Measurements from ENCODE around the gene C5.

The C5 gene

DNA sequence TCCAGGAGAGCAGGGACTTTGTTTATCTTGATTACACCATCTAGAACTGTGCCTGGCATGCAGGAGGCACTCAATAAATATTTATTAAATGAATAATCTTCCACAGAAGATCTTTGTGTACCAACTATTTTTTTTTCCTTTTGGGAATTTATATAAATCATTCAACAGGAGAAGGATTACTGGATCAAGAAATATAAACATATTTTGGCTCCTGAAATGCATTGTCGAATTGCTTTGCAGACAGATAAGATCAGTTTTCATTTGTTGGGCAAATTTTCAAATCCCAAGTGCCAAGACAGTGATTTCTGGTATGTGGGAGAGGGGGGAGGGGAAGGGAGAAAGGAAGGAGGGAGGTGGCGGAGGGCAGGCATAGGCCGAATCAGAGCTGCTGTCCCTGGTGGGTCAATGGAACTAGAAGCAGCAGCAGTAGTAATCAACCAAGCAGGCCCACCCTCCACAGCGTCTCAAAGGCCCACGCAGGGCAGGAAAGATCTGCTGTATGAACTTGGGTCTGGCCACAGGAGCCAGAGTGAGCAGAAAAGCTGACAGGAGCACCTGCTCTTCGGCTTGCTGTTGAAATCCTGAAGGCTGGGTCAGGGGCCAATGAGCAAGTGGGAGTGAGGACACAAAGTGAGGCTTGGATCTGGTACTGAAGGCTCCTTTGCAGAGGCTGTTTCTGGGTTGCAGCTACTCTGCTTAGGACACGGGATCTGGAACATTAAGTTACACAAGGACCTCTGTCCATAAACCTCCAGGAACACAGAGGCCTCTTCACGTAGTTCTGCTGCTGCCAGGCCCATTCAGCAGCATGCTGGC lies 107.7 kb downstream of the C5 start:
- no peak for DNase-seq (ENCODE audit: low read depth, low spot score)

DNA sequence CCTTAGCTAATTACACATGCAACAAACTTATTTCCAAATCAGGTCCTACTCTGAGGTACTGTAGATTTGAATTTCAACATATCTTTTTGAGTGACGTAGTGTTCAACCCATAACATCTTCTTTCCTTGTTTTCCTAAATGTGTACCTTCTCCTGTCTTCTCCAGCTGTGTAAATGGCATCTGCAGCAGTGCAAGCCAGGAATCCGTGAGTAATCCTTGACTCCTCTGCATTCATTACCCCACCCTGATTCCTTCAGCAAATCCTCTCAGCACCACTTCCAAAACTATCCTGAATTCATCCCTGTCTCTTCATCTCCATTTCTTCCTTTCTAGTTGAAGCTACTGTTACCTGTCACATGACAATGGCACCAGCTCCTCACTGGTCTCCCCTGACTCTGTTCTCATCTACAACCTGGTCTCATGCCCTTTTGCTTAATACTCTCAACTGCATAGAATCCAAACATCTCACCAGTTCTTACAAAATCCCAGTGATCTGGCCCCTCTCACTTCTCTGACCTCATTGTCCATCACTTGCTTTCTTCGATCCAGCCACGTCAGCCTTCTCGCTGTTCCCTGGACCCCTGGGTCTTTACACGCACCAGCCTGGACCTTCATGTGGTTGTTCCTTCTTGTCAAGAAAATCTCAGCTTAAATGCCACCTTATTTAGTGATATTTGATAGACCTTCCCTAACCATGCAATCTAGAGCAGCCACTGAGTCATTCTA lies 108.9 kb downstream of the C5 start:
- no peak for DNase-seq (ENCODE audit: low read depth, low spot score)

- no peak for DNase-seq (ENCODE audit: low read depth, low spot score)
These were observed 109.5 kb downstream of the C5 start for GRCh38 chr9:120940573-120940972.

DNA sequence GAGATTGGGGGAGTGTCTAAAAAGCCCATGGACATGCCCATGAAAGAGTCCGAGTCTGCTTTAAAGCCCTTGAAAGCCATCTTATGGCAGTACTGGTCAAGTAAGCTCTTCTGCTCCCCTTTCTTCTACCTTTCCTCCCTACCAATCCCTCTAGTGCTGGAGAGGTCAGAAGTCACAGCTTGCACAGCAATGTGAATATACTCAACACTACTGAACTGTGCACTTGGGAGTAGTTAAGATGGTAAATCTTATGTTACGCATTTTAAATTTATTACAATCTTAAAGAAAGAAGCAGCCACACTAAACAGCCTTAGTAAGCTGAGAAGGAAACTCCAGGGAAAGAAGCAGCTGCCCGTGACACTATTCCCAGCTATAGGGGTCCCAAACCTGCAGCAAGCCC lies 111.2 kb downstream of the C5 start:
- no peak for DNase-seq (ENCODE audit: low read depth, low spot score)

DNA sequence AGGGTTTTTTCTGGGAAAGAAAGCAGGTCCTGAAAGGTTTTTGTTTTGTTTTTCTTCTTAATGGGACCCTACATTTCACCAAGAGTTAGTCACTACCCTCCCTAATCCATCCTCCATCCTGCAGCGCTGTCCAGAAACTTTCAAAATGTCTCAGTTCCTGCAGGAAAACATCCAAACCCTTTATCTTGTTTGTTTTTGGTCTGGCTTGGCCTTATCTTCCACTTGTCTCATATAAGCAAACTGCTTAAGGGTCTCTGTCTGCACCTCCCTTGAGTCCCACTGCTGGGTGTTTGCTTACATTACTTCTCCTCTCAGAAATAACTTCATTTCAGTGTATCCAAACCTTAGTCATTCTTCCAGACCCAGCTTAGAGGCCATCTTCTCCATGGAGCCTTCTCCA lies 112.5 kb downstream of the C5 start:
- DNase-seq (ENCODE audit: low read depth, low spot score) = no peak

GRCh38 chr9:120937127-120937526 lies 112.9 kb downstream of the C5 start:
- DNase-seq (ENCODE audit: low read depth, low spot score) = no peak

DNA sequence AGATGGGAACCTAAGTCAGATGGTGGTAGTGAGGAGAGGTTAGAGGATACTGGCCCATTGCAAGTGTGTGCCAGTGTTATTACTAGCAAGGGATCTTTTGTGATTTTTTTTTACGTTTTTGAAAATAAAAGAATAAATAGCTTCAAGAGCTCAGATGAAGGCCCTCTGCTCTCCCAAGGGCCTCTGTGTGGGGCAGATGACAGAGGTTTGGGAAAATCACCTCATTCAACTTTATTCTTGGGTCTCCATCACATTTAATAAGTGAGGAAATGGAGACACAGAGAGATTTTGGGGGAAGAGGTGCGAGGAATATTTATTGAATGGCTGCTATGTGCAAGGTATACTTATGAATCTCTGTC lies 113.3 kb downstream of the C5 start:
- no peak for DNase-seq (ENCODE audit: low read depth, low spot score)

- peak; percentile 74 for DNase-seq (ENCODE audit: low read depth, low spot score)
These were observed 113.9 kb downstream of the C5 start for GRCh38 chr9:120936011-120936763.

GRCh38 chr9:120935383-120935857 lies 114.7 kb downstream of the C5 start:
- DNase-seq (ENCODE audit: low read depth, low spot score) = no peak

GRCh38 chr9:120934281-120934680 lies 115.8 kb downstream of the C5 start:
- DNase-seq (ENCODE audit: low read depth, low spot score) = no peak

- DNase-seq (ENCODE audit: low read depth, low spot score) = no peak
These were observed 116.6 kb downstream of the C5 start for GRCh38 chr9:120933310-120934055.

GRCh38 chr9:120932086-120932823 lies 117.8 kb downstream of the C5 start:
- no peak for DNase-seq (ENCODE audit: low read depth, low spot score)

GRCh38 chr9:120931231-120932085 lies 118.6 kb downstream of the C5 start:
- DNase-seq (ENCODE audit: low read depth, low spot score) = no peak

DNA sequence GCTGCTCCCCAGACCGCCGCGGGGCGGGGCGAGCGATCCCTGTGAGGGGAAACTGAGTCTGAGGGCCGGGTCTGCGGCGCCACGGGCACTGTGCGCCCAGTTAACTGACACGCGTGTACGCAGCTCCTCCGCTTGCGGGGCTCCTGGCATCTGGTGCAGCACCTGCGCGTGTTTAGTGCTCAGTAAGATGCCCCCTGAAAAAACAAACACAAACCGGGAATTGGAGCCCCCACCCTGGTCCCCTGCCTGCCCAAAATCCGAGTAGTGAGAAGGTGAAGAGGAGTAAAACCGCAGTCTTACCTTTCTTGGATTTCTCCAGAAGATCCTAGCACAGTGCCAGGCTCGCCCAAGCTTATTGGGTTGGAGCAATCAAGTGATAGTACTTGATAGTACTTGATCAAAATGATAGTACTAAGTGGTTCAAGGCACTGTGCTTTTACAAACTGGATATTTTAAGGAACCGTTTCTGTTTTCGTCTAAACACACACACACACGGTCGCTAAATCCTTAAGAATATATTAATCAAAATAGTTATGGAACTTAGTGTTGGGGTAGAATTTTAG lies 120.8 kb downstream of the C5 start:
- no peak for DNase-seq (ENCODE audit: low read depth, low spot score)

DNA sequence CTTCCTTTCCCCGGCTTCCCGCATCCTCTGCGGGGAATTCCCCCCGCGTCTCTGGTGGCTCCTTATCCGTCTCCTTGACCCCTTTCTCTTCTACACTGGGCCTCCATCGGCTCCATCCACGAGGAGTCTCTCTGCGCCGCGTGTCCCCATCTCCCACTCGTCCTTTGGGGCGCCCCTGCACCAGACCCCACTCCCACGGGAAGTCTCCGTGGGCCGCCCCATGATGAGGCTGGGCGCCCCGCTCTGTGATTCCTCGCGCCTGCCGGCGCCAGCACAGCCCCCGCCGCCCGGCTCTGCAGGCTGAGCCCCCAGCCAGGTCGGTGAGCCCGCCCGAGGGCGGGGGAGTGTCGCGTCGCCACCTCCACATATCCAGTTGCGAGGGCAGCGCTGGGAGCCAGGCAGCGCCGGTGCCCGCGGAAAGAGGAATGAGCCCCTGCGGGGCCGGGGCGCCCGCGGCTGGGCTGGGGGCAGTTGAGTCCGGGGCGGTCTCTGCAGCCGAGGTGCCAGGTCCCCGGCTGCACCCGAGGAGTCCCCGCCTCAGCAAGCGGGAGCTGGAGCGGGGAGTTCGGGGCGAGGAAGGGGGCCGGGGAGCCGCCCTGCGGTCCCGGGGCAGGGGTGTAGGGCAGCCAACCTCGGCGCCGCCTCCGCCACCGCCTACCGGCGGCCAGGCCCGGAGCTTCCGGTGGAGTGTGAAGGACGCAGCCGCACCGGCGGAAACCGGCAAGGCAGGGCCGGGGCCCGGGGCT lies 121.4 kb downstream of the C5 start:
- peak; percentile 56 for DNase-seq (ENCODE audit: low read depth, low spot score)

GRCh38 chr9:120928015-120928482 lies 122.0 kb downstream of the C5 start:
- DNase-seq (ENCODE audit: low read depth, low spot score) = no peak

DNA sequence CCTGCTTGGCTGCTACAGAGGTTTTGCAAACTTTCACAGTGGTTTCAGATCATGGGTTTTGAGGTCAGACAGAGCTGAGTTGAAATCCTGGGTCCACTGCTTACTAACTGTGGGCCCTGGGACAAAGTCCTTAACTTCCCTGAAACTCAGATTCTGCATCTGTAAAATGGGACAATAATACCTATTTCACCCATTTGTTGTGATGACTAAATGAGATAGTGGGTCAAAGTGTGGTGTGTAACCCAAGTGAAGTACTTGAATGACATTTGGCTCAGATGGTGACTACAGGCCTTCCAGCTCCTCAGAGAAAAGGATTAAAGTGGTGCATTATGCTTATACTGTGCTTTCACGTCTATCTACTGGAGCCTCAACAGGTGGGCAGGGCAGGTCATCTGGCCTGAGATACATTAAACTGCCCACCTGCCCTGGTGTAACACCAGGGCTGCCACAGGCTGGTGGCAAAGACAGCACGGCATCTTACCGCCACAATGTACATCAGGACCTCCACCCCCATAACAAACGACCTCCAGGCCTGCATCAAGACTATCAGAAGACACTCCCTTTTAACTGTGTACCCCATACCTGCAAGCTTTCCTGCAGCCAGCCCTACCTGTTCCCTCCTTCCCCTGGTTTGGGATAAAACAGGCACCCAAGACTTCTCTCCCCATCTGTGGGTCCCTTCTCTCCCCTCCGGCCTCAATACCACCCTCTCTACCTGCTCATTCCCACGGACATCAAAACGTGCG lies 122.6 kb downstream of the C5 start:
- no peak for DNase-seq (ENCODE audit: low read depth, low spot score)

GRCh38 chr9:120926397-120926928 lies 123.6 kb downstream of the C5 start, which contains the start of gene TRAF1:
Gene TRAF1 (minus strand): TSS chr9:120926796. CDS start chr9:120926075, 721 bp downstream.
- no peak for DNase-seq (ENCODE audit: low read depth, low spot score)

All from activated CD4-positive, CD25-positive, alpha-beta regulatory T cell treated with anti-CD3 and anti-CD28 coated beads, Interleukin-2, amount 50 U/mL, for 16 hours (primary cell).